LNCaP clone FGC (cell line): Measurements from ENCODE around the gene PROX2.

Experiments
- DNase-seq: peaks from one replicate; pipeline ENCODE4 v3.0.0-alpha.2; 2011; ENCODE audit warnings: low read depth
- H3K4me3 ChIP-seq: 2 replicates; pipeline ENCODE4 v1.5.1; 2011; ENCODE audit warnings: mild to moderate bottlenecking, low read depth, low read length, control low read depth
- CTCF ChIP-seq: IDR thresholded peaks from 2 replicates; pipeline ENCODE4 v1.5.1; 2012; ENCODE audit warnings: mild to moderate bottlenecking; ENCODE audit not compliant: control insufficient read depth, insufficient read depth; ENCODE audit errors: extremely low read depth

PROX2 gene

GRCh38 chr14:74836251-74836960 lies 39.5 kb downstream of the PROX2 start:
- TF ChIP-seq CTCF = no peak
- DNase-seq = no peak
- H3K4me3 ChIP-seq = no peak overlapping the region

- no peak for DNase-seq
- no peak for TF ChIP-seq CTCF
- no peak overlapping the region for H3K4me3 ChIP-seq
Measured at GRCh38 chr14:74835645-74836250, 40.2 kb downstream of the PROX2 start.

GRCh38 chr14:74834692-74835392 lies 41.1 kb downstream of the PROX2 start:
- DNase-seq = no peak
- no peak overlapping the region for H3K4me3 ChIP-seq
- no peak for TF ChIP-seq CTCF

GRCh38 chr14:74832849-74833248 lies 43.1 kb downstream of the PROX2 start:
- no peak for TF ChIP-seq CTCF
- H3K4me3 ChIP-seq = no peak overlapping the region
- DNase-seq = no peak

- no peak for TF ChIP-seq CTCF
- DNase-seq = no peak
- no peak overlapping the region for H3K4me3 ChIP-seq
Measured at GRCh38 chr14:74829251-74829650, 46.7 kb downstream of the PROX2 start.

GRCh38 chr14:74826574-74826973 lies 49.4 kb downstream of the PROX2 start:
- DNase-seq = no peak
- TF ChIP-seq CTCF = no peak

More at GRCh38 chr14:74826574-74826973, 49.4 kb downstream of the PROX2 start:
- H3K4me3 ChIP-seq = no peak overlapping the region
